Measurements from ENCODE around the gene ALDH1L1. TPM values are rescaled to one million over a fixed set of nuclear protein-coding genes. Genes with fewer than 3 reads are reported as not detected.

The ALDH1L1 gene
- total and polyA plus RNA-seq, 4 donors: 0.51 to 9.0 (median 2.8) TPM

GRCh38 chr3:126135071-126135405, 45.3 kb downstream of the ALDH1L1 start:
- no peaks in the 10 kb centered on the region for H3K36me3 ChIP-seq (ENCODE audit: control insufficient read depth in 4 of 4, insufficient read depth in 4 of 4, low read length in 4 of 4)
- H3K4me1 ChIP-seq (ENCODE audit: control insufficient read depth in 5 of 5, insufficient read depth in 5 of 5, low read length in 5 of 5): no peaks in the 10 kb centered on the region
- 89 to 97% methylated on average over 3 of the region's 3 CpGs for WGBS, 2 donors
- peak in 1 of 3 donors; percentile 3 for DNase-seq
- no peaks in the 10 kb centered on the region for H3K27me3 ChIP-seq (ENCODE audit: control insufficient read depth in 3 of 3, insufficient read depth in 3 of 3, low read length in 2 of 3)
- H3K4me3 ChIP-seq: no peak overlapping the region
- no peaks in the 10 kb centered on the region for H3K9me3 ChIP-seq (ENCODE audit: control insufficient read depth in 4 of 4, insufficient read depth in 3 of 4, low read length in 3 of 4)
- no peak overlapping the region for H3K9ac ChIP-seq (ENCODE audit: insufficient read depth in 1 of 2, low read length in 2 of 2)
- H3K27ac ChIP-seq (ENCODE audit: low read depth in 1 of 2, low read length in 1 of 2): no peak overlapping the region
- TF ChIP-seq CTCF (IDR thresholded peaks at IDR 0.05; ENCODE audit: control extremely low read depth, extremely low read depth): no peak
- no peak for ATAC-seq (ENCODE audit: insufficient read depth, low FRiP score)

- no peaks in the 10 kb centered on the region for H3K9me3 ChIP-seq (ENCODE audit: control insufficient read depth in 4 of 4, insufficient read depth in 3 of 4, low read length in 3 of 4)
Observed at GRCh38 chr3:126134219-126134975, 46.0 kb downstream of the ALDH1L1 start.

GRCh38 chr3:126133606-126134005, 46.8 kb downstream of the ALDH1L1 start:
- Histone ChIP-seq H3K9me3 (ENCODE audit: control insufficient read depth in 4 of 4, insufficient read depth in 3 of 4, low read length in 3 of 4) (no peaks in the 10 kb centered on the region), H3K27ac (ENCODE audit: low read depth in 1 of 2, low read length in 1 of 2) (no peak overlapping the region), H3K4me1 (ENCODE audit: control insufficient read depth in 5 of 5, insufficient read depth in 5 of 5, low read length in 5 of 5) (peaks cover 0 to 8% (median 0%) of the 10 kb centered on the region in 5 donors), H3K36me3 (ENCODE audit: control insufficient read depth in 4 of 4, insufficient read depth in 4 of 4, low read length in 4 of 4) (no peaks in the 10 kb centered on the region), H3K9ac (ENCODE audit: insufficient read depth in 1 of 2, low read length in 2 of 2) (no peak overlapping the region), H3K4me3 (no peak overlapping the region), H3K27me3 (ENCODE audit: control insufficient read depth in 3 of 3, insufficient read depth in 3 of 3, low read length in 2 of 3) (no peaks in the 10 kb centered on the region)
- DNase-seq (peak in 1 of 3 donors; percentile 11), ATAC-seq (ENCODE audit: insufficient read depth, low FRiP score) (no peak)
- TF ChIP-seq CTCF (IDR thresholded peaks at IDR 0.05; ENCODE audit: control extremely low read depth, extremely low read depth): no peak
- WGBS, 2 donors: 67 to 87% methylated on average over 6 of the region's 6 CpGs

More at GRCh38 chr3:126134219-126134975, 46.0 kb downstream of the ALDH1L1 start:
- H3K27ac ChIP-seq (ENCODE audit: low read depth in 1 of 2, low read length in 1 of 2): no peak overlapping the region
- ATAC-seq (ENCODE audit: insufficient read depth, low FRiP score) (peak; percentile 45), DNase-seq (peak; percentile 68 to 78 (median 74))
- H3K4me3 ChIP-seq: no peak overlapping the region
- 41 to 46% methylated on average over 23 of the region's 23 CpGs for WGBS, 2 donors
- no peaks in the 10 kb centered on the region for H3K36me3 ChIP-seq (ENCODE audit: control insufficient read depth in 4 of 4, insufficient read depth in 4 of 4, low read length in 4 of 4)
- peaks cover 0 to 3% (median 0%) of the 10 kb centered on the region in 5 donors for H3K4me1 ChIP-seq (ENCODE audit: control insufficient read depth in 5 of 5, insufficient read depth in 5 of 5, low read length in 5 of 5)
- H3K9ac ChIP-seq (ENCODE audit: insufficient read depth in 1 of 2, low read length in 2 of 2): no peak overlapping the region
- no peaks in the 10 kb centered on the region for H3K27me3 ChIP-seq (ENCODE audit: control insufficient read depth in 3 of 3, insufficient read depth in 3 of 3, low read length in 2 of 3)
- peak; percentile 53 for TF ChIP-seq CTCF (IDR thresholded peaks at IDR 0.05; ENCODE audit: control extremely low read depth, extremely low read depth)
